Pons (tissue), 1 donor: ENCODE measurements around the gene MED1.
A peak's percentile ranks its signal among the peaks of the same experiment; 100 is the strongest.

Experiments
- DNase-seq: peaks from one replicate; pipeline ENCODE4 v3.0.0-alpha.2; 2016; ENCODE audit warnings: low spot score

MED1 gene

GRCh38 chr17:39360537-39360936, 90.5 kb downstream of the MED1 start:
- peak; percentile 84 for DNase-seq

- no peak for DNase-seq
These were observed 91.1 kb downstream of the MED1 start for GRCh38 chr17:39359994-39360393.

GRCh38 chr17:39357986-39358385, 93.1 kb downstream of the MED1 start:
- DNase-seq: no peak

- DNase-seq: no peak
These were observed 93.6 kb downstream of the MED1 start for GRCh38 chr17:39357488-39357887.
